GM19468 (cell line): ENCODE data around the gene PDE4D.

Source experiments
- ATAC-seq: cut with Tn5 transposase; IDR thresholded peaks from one replicate; pipeline ENCODE4 v1.9.1; 2021; ENCODE audit warnings: mild to moderate bottlenecking, moderate library complexity, moderate number of reproducible peaks; ENCODE audit not compliant: unreplicated experiment; ENCODE audit errors: extremely low read depth

The PDE4D gene

GRCh38 chr5:59094864-59095263 lies 798.7 kb downstream of the PDE4D start:
- no peak for ATAC-seq

- ATAC-seq: no peak
Measured at GRCh38 chr5:59093329-59093728, 800.2 kb downstream of the PDE4D start.

GRCh38 chr5:59092758-59093157 lies 800.8 kb downstream of the PDE4D start:
- no peak for ATAC-seq

DNA sequence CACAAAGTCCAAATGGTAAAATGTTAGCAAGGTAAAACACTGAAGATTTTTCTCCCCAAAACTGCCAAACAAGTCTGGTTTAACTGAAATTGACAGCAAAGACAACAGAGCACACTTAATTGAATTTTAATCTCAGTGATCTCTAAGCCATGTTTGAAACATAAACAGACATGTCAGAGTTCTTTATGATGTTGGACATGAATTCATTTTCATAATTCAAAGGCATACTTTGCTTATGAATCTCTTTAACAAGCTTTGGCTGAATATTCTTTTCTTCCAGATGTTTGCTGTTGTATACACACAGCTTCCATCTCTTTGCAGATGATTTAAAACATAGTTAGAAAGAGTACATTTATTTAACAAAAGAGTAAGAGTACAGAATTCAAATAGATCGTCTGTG lies 801.6 kb downstream of the PDE4D start:
- ATAC-seq: no peak

GRCh38 chr5:59090323-59090722 lies 803.2 kb downstream of the PDE4D start:
- no peak for ATAC-seq

- ATAC-seq: no peak
Measured at GRCh38 chr5:59089767-59090166, 803.8 kb downstream of the PDE4D start.

DNA sequence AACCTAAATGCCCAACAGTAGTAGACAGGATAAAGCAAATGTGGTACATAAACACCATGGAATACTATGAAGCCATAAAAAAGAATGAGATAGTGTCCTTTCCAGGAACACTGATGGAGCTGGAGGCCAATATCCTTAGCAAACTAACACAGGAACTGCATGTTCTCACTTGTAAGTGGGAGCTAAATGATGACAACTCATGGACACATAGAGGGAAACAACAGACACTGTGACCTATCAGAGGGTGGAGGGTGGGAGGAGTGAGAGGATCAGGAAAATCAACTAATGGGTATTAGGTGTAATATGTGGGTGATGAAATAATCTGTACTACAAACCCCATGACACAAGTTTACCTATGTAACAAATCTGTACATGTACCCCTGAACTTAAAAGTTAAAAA lies 805.0 kb downstream of the PDE4D start:
- ATAC-seq: no peak

DNA sequence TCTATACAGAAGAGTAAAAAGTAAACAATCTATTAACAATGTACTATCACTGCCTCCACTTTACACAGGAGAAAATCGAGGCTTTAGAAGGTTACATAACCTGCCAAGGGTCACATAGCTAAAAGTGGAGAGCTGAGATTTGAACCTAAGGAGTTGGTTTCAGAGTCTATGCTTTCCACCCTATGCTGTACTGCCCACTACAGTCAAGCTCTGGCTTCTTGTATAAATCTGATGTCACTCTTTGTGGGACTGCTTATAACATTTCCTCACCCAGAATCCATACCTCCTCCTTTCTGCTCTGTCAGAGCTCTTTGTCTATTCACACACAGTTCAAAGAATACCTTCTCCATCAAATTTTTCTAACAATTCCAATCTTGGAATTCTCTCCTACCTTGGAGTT lies 807.5 kb downstream of the PDE4D start:
- ATAC-seq: no peak

GRCh38 chr5:59081693-59082092 lies 811.8 kb downstream of the PDE4D start:
- no peak for ATAC-seq

DNA sequence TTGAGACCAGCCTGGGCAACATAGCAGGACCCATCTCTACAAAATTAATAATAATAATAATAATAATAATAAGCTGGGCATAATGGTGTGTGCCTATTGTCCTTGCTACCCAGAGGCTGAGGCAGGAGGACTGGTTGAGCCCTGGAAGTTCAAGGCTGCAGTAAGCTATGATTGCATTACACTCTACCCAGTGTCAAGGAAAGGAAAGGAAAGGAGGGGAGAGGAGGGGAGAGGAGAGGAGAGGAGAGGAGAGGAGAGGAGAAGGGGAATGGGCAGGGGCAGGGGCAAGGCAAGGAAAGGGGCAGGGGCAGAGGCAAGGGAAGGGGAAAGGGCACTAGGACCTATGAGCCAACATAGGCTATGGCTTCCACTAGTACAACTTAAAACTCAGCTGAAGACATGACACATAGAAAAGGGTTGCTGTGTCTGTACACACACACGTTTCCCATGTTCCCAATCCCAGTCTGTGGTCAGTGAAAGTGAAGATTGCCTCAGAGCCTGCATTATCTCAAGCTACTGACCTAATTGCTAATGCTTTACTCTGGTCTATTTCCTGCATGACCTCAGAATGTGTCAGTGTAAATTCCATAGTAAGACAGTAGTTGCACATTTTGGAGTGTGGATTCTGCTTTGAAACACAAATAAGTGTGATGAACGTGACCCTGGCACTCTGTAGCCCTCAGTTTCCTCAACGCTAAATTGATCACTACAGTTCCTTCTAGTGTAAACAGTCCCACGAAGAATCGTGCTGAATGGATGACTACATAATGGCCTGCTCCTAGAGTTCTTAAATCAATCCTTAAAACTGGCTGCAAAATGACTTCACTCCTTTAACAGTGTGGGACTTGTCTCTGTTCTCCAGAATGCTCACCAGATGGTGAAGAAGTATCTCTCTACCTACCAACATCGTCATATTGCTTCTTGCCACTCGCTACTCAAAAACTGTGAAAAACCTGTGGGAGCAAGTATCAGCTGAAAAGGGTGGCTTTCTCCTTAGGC lies 813.6 kb downstream of the PDE4D start:
- ATAC-seq: no peak

GRCh38 chr5:59071755-59072549 lies 821.6 kb downstream of the PDE4D start:
- no peak for ATAC-seq

DNA sequence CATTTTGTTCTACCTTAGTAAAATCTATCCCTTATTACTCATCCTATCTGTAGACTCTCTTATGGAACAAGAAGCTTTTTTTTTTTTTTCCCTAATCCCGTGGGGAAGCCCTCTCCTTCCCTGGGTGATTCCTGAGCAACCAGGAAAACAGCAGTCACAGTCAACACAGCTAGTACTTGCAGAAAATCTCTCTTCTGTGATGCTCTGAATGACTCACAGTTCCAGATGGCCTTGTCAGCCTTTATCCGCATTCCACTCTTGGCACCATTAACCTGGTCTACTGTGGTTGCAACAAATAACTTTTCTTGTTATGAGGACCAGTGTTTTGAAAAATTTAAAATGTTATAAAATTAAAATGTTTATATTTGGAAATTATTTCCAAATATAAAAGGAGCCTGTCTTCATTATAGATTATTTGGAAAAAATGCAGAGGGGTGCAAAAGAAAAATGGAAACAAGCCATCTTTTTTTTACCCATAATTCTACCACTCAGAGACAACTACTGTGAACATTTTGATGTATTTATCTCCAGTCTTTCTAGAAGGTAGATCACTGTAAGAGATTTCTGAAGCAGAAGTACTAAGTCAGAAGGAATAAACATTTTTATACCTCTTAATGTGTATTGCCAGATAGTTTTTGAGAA lies 824.0 kb downstream of the PDE4D start:
- ATAC-seq: no peak

DNA sequence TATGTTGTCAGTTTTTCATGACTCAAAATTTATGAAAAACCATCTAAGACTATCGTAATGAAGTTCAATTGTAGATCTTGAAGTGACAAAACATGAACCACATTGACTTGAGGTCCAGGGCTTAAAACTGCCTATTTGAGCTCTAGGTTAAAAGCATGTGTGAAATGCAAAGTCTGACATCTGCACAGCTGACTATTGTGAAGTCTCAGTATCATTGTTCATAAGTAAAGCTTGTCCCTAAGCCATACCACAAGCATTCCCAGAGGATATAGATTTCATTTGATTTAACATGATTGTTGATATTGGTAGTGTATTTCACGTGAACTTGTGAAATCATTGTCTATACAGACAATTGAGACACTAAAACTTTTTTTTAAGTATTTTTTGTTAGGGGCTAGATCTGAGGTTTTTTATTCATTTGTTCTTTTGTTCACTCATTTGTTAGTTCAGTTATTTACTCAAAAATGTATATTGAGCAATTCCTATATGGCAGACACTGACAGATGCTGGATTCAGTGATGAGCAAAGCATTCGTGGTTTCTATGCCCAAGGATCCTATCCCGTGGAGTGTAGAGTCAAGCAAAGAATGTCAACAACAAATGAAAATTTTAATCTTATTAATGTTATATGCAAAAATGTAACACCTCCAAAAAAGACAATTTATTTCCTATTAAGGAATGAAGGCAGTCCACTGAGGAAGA lies 825.4 kb downstream of the PDE4D start:
- no peak for ATAC-seq

- no peak for ATAC-seq
Measured at GRCh38 chr5:59066367-59067163, 827.0 kb downstream of the PDE4D start.

- ATAC-seq: no peak
Measured at GRCh38 chr5:59065554-59065953, 828.0 kb downstream of the PDE4D start.

- ATAC-seq: no peak
Measured at GRCh38 chr5:59064293-59064692, 829.2 kb downstream of the PDE4D start.

DNA sequence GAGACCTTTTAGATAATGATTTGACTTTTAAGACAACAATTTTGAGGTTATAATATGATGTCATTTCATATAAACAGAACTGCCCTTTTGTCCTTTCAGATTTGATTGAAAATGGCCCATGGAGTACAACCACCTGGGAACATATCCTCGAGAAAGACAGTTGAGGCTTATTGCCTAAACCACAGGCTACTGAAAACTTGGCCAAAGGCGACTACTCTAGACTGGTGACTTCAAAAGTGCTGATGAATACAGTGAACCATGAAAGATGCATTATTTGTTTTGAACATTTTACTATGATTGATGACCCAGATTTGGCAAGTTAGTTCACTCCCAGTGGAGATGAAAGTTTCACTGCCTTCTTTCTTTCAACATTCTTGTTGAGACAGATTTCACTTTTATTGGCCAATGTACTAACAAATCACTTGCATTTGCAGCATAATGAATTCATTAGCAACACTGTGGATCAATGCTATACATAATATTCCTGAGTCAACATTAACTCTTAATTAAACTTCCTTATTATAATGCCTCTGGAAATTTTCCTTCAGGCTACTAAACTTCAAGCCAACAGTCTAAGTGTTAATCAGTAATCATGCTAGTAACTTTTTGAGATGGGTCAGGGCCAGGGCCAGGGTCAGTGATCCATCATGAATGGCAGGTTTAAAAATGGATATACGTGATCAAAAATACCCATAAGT lies 830.4 kb downstream of the PDE4D start:
- no peak for ATAC-seq

GRCh38 chr5:59061377-59061776 lies 832.1 kb downstream of the PDE4D start:
- no peak for ATAC-seq
